DOHH2 (cell line): ENCODE data around the gene PAK5.

Experiments
- H3F3A ChIP-seq: fragments of 200-600 bp; sonication (generic), shearing (Covaris generic); 2 replicates; pipeline ENCODE4 v1.6.0; 2016; ENCODE audit warnings: antibody characterized with exemption, mild to moderate bottlenecking; ENCODE audit not compliant: control insufficient read depth, insufficient read depth
- H3K27ac ChIP-seq: fragments of 200-600 bp; sonication (generic); 2 replicates; pipeline ENCODE4 v1.5.1; 2014; ENCODE audit warnings: low read depth, mild to moderate bottlenecking, low read length, moderate library complexity
- H3K27me3 ChIP-seq: fragments of 200-600 bp; sonication (generic); 2 replicates; pipeline ENCODE4 v1.6.1; 2014; ENCODE audit warnings: mild to moderate bottlenecking, low read length, mixed read lengths; ENCODE audit not compliant: control insufficient read depth
- H3K36me3 ChIP-seq: fragments of 200-600 bp; sonication (generic); 2 replicates; pipeline ENCODE4 v1.6.1; 2014; ENCODE audit warnings: mild to moderate bottlenecking, low read length, moderate library complexity, mixed read lengths; ENCODE audit not compliant: control insufficient read depth
- H3K4me1 ChIP-seq: fragments of 200-600 bp; sonication (generic); 2 replicates; pipeline ENCODE4 v1.6.1; 2014; ENCODE audit warnings: mild to moderate bottlenecking, low read length, mixed read lengths; ENCODE audit not compliant: control insufficient read depth
- H3K4me2 ChIP-seq: fragments of 200-600 bp; sonication (generic); 2 replicates; pipeline ENCODE4 v1.6.0; 2014; ENCODE audit warnings: mild to moderate bottlenecking, low read length, moderate library complexity
- H3K4me3 ChIP-seq: fragments of 200-600 bp; sonication (generic); 2 replicates; pipeline ENCODE4 v1.5.1; 2014; ENCODE audit warnings: mild to moderate bottlenecking, low read length, mixed read lengths
- H3K79me2 ChIP-seq: fragments of 200-600 bp; sonication (generic); 2 replicates; pipeline ENCODE4 v1.6.1; 2014; ENCODE audit warnings: mild to moderate bottlenecking, low read length, mixed read lengths; ENCODE audit not compliant: control insufficient read depth
- H3K9me2 ChIP-seq: fragments of 200-600 bp; sonication (generic); replicated peaks from 2 replicates; pipeline ENCODE4 v1.6.1; 2014; ENCODE audit warnings: mild to moderate bottlenecking, low read length, mixed read lengths; ENCODE audit not compliant: control insufficient read depth
- H3K9me3 ChIP-seq: fragments of 200-600 bp; sonication (generic); 2 replicates; pipeline ENCODE4 v1.6.1; 2014; ENCODE audit warnings: antibody characterized with exemption, low read length, mixed read lengths; ENCODE audit not compliant: control insufficient read depth, insufficient read depth
- H4K20me1 ChIP-seq: fragments of 200-600 bp; sonication (generic); 2 replicates; pipeline ENCODE4 v1.6.0; 2014; ENCODE audit warnings: low read depth, mild to moderate bottlenecking, antibody characterized with exemption, low read length, moderate library complexity; ENCODE audit not compliant: control insufficient read depth, insufficient read depth
- EZH2phosphoT487 ChIP-seq: fragments of 200-600 bp; sonication (generic); IDR thresholded peaks from 2 replicates; pipeline ENCODE4 v1.6.1; 2017; ENCODE audit warnings: borderline replicate concordance, mild to moderate bottlenecking, antibody characterized with exemption, low read length, moderate library complexity, mixed read lengths
- TF ChIP-seq, protein P1 (sequence below): fragments of 200-600 bp; sonication (generic); IDR thresholded peaks from one replicate; pipeline ENCODE4 v1.5.1; 2014; ENCODE audit warnings: antibody characterized with exemption, mild to moderate bottlenecking, low read depth, low read length; ENCODE audit not compliant: poor library complexity, severe bottlenecking

PAK5 gene

DNA sequence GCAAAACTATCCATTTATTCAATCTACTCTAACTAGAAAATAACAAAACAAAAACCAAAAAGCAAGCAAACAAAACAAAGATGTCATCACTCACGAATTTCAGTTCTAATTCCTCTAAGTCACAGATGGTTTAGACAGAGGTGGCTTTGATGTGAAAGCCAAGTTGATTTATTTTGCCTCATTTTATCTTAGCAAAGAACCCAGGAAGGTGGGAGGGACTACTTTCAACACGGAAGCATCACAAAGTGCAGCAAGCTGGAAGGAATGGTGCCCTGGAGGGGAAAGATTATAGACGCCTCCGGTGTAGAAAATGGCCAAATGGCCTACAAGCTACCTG, 236.1 kb downstream of the PAK5 start:
- Histone ChIP-seq H3K9me3 (no peaks in the 10 kb centered on the region), H3K36me3 (no peaks in the 10 kb centered on the region), H3K79me2 (no peaks in the 10 kb centered on the region), H3K9me2 (no peaks in the 10 kb centered on the region), H3K4me1 (no peaks in the 10 kb centered on the region), H3F3A (no peaks in the 10 kb centered on the region), H3K4me2 (no peak overlapping the region), H3K27ac (no peak overlapping the region), H3K27me3 (no peaks in the 10 kb centered on the region), H4K20me1 (no peaks in the 10 kb centered on the region), H3K4me3 (no peak overlapping the region)
- TF ChIP-seq, protein P1, sequence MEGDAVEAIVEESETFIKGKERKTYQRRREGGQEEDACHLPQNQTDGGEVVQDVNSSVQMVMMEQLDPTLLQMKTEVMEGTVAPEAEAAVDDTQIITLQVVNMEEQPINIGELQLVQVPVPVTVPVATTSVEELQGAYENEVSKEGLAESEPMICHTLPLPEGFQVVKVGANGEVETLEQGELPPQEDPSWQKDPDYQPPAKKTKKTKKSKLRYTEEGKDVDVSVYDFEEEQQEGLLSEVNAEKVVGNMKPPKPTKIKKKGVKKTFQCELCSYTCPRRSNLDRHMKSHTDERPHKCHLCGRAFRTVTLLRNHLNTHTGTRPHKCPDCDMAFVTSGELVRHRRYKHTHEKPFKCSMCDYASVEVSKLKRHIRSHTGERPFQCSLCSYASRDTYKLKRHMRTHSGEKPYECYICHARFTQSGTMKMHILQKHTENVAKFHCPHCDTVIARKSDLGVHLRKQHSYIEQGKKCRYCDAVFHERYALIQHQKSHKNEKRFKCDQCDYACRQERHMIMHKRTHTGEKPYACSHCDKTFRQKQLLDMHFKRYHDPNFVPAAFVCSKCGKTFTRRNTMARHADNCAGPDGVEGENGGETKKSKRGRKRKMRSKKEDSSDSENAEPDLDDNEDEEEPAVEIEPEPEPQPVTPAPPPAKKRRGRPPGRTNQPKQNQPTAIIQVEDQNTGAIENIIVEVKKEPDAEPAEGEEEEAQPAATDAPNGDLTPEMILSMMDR = no peak
- TF ChIP-seq EZH2phosphoT487 = no peak

DNA sequence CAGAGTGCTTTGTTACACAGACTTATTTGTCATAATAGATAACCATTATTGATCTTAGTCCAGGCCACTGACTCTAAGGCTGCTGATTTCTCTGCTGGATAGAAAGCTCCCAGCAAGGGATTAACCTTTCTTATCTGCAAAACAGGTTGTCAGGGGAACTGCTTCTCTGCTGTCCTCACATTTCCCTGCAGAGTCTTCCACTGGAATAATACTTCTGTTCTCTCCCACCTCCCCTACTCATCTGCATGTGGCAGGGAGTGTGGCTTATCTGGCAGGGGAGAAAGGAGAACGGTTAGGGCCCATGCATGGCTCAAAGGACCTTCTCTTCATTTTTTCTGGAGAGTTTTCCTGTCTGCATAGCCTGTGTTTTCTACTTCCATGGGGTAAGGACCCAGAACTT, 238.3 kb downstream of the PAK5 start:
- Histone ChIP-seq H3K27ac (no peak overlapping the region), H3K4me2 (no peak overlapping the region), H4K20me1 (no peaks in the 10 kb centered on the region), H3K4me1 (no peaks in the 10 kb centered on the region), H3K9me3 (no peaks in the 10 kb centered on the region), H3K36me3 (no peaks in the 10 kb centered on the region), H3K79me2 (no peaks in the 10 kb centered on the region), H3K4me3 (no peak overlapping the region), H3F3A (no peaks in the 10 kb centered on the region), H3K27me3 (no peaks in the 10 kb centered on the region), H3K9me2 (no peaks in the 10 kb centered on the region)
- TF ChIP-seq, protein P1 = no peak
- TF ChIP-seq EZH2phosphoT487 = no peak

DNA sequence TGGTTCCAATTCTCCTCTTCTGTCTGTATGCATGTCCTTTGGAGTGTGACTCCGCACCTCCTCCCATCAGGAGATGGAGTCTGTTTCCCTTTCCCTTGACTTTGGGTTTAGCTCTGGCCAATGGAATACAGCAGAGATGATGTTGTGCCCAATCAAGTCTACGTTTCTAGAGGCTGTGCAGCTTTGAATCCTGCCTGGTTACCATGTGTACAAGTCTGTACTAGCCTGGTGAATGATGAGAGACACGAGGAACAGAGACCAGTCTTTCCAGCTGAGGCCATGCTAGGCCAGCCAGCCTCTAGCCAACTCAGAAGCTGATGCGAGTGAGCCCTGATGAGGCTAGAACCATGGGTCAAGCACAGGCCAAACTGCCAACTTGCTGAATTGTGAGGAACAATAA, 241.3 kb downstream of the PAK5 start:
- H4K20me1 ChIP-seq = no peaks in the 10 kb centered on the region
- H3K36me3 ChIP-seq = no peaks in the 10 kb centered on the region
- H3K4me1 ChIP-seq = no peaks in the 10 kb centered on the region
- H3K4me3 ChIP-seq = no peak overlapping the region
- no peaks in the 10 kb centered on the region for H3K79me2 ChIP-seq
- no peaks in the 10 kb centered on the region for H3K9me3 ChIP-seq
- H3K27me3 ChIP-seq = no peaks in the 10 kb centered on the region
- H3K27ac ChIP-seq = no peak overlapping the region
- TF ChIP-seq, protein P1 = no peak
- no peak for TF ChIP-seq EZH2phosphoT487
- H3F3A ChIP-seq = no peaks in the 10 kb centered on the region
- H3K9me2 ChIP-seq = no peaks in the 10 kb centered on the region
- H3K4me2 ChIP-seq = no peak overlapping the region

DNA sequence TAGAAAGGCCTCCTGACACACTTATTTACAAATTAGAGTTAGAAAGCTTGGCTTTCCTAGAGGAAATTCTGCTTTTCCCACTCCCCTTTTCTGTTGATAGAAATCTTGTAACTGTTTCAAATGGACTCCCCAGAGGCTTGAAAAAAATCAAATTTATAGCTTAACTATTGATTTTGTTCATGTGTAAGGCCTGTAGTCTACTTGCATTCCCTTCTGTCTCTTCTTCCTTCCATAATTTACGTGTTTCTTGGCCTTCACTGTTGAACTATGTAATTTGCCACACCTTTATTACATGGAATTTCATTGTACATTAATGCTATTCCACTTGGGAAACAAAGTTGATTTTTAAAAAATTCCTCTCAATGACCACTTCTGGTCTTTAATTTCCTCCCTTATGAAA, 243.1 kb downstream of the PAK5 start:
- Histone ChIP-seq H3K4me1 (no peaks in the 10 kb centered on the region), H3K36me3 (no peaks in the 10 kb centered on the region), H3K79me2 (no peaks in the 10 kb centered on the region), H3F3A (no peaks in the 10 kb centered on the region), H3K9me2 (no peaks in the 10 kb centered on the region), H3K4me2 (no peak overlapping the region), H3K4me3 (no peak overlapping the region), H3K27ac (no peak overlapping the region), H4K20me1 (no peaks in the 10 kb centered on the region), H3K27me3 (no peaks in the 10 kb centered on the region), H3K9me3 (no peaks in the 10 kb centered on the region)
- TF ChIP-seq, protein P1 = no peak
- TF ChIP-seq EZH2phosphoT487 = no peak
